HEK293T (cell line): ENCODE measurements around the gene PSMB7.

Experiments used
- CTCF ChIA-PET: fragments of 350-600 bp; formaldehyde crosslinking; extraction: SDS; loops from one replicate; lab custom pipeline; 2021; ENCODE audit warnings: antibody characterized with exemption, inconsistent platforms; lab: Yijun Ruan, JAX
- POLR2A ChIA-PET: fragments of 350-600 bp; formaldehyde crosslinking; extraction: SDS; loops from one replicate; lab custom pipeline; 2020; ENCODE audit warnings: antibody characterized with exemption, inconsistent platforms; lab: Yijun Ruan, JAX
- DNase-seq: peaks from one replicate; pipeline ENCODE4 v3.0.0; 2012; ENCODE audit warnings: mixed read lengths; ENCODE audit errors: extremely low spot score
- ARNT ChIP-seq: fragments of 450-650 bp; IDR thresholded peaks from 2 replicates; pipeline ENCODE4 v1.6.1; 2017; ENCODE audit warnings: mild to moderate bottlenecking
- BHLHE40 ChIP-seq: fragments of 450-650 bp; IDR thresholded peaks from 2 replicates; pipeline ENCODE4 v1.6.1; 2016; ENCODE audit warnings: mild to moderate bottlenecking, moderate library complexity, borderline replicate concordance
- CTBP1 ChIP-seq: fragments of 450-650 bp; IDR thresholded peaks from 2 replicates; pipeline ENCODE4 v1.6.1; 2016; ENCODE audit warnings: borderline replicate concordance
- ELF4 ChIP-seq: fragments of 450-650 bp; IDR thresholded peaks from 2 replicates; pipeline ENCODE4 v1.6.1; 2017; ENCODE audit warnings: antibody characterized with exemption
- FOXA1 ChIP-seq: fragments of 450-650 bp; IDR thresholded peaks from 2 replicates; pipeline ENCODE4 v1.6.1; 2016; ENCODE audit warnings: mild to moderate bottlenecking
- FOXK2 ChIP-seq: fragments of 450-650 bp; IDR thresholded peaks from 2 replicates; pipeline ENCODE4 v1.6.1; 2016; ENCODE audit warnings: mild to moderate bottlenecking
- FOXM1 ChIP-seq: fragments of 450-650 bp; IDR thresholded peaks from 2 replicates; pipeline ENCODE4 v1.6.1; 2017; ENCODE audit warnings: mild to moderate bottlenecking, borderline replicate concordance
- HDGF ChIP-seq: fragments of 450-650 bp; IDR thresholded peaks from 2 replicates; pipeline ENCODE4 v1.6.1; 2017; ENCODE audit warnings: antibody characterized with exemption, borderline replicate concordance
- L3MBTL2 ChIP-seq: fragments of 450-650 bp; conservative IDR thresholded peaks from 2 replicates; pipeline ENCODE4 v1.6.1; 2016; ENCODE audit warnings: mild to moderate bottlenecking
- LEF1 ChIP-seq: fragments of 450-650 bp; IDR thresholded peaks from 2 replicates; pipeline ENCODE4 v1.6.1; 2017; ENCODE audit warnings: mild to moderate bottlenecking, borderline replicate concordance
- NFRKB ChIP-seq: fragments of 450-650 bp; IDR thresholded peaks from 2 replicates; pipeline ENCODE4 v1.6.1; 2016; ENCODE audit warnings: mild to moderate bottlenecking, moderate library complexity
- PKNOX1 ChIP-seq: fragments of 450-650 bp; IDR thresholded peaks from 2 replicates; pipeline ENCODE4 v1.6.1; 2016
- SP1 ChIP-seq: fragments of 450-650 bp; IDR thresholded peaks from 2 replicates; pipeline ENCODE4 v1.6.1; 2017
- SUZ12 ChIP-seq: fragments of 450-650 bp; IDR thresholded peaks from 2 replicates; pipeline ENCODE4 v1.6.1; 2016; ENCODE audit warnings: mild to moderate bottlenecking
- TARDBP ChIP-seq: fragments of 450-650 bp; IDR thresholded peaks from 2 replicates; pipeline ENCODE4 v1.6.1; 2016
- ZNF384 ChIP-seq: fragments of 450-650 bp; IDR thresholded peaks from 2 replicates; pipeline ENCODE4 v1.6.1; 2016

Gene PSMB7

DNA sequence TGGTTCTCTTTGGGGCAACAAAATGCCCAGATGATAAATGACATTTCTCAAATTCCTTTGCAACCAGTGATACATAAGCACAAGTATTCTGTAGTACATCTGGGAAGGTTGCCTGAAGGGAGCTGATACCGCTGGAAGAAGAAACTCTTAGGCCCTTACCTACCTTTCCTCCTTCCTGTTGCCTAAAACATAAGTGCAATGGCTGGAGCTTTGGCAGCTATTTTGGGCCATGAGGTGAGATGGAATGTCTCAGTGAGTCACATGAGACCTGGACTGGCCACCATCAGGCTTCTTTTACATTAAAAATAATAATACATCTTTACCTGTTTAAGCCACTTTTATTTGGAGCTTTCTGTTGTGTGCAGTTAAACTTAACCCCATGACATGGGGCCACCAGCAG, 23.8 kb upstream of the PSMB7 start:
- DNase-seq: no peak
- POLR2A ChIA-PET: no interaction called here
- TF ChIP-seq L3MBTL2: no peak
- no peak for TF ChIP-seq TARDBP
- no peak for TF ChIP-seq SUZ12
- TF ChIP-seq FOXK2: no peak
- TF ChIP-seq FOXM1: no peak
- TF ChIP-seq FOXA1: no peak
- CTCF ChIA-PET: no interaction called here

- no peak for DNase-seq
- ChIA-PET CTCF (no interaction called here), POLR2A (no interaction called here)
- no peak for TF ChIP-seq ZNF384
- no peak for TF ChIP-seq ARNT
- TF ChIP-seq TARDBP: no peak
- no peak for TF ChIP-seq ELF4
- TF ChIP-seq SP1: no peak
- no peak for TF ChIP-seq SUZ12
- no peak for TF ChIP-seq BHLHE40
- no peak for TF ChIP-seq HDGF
- no peak for TF ChIP-seq FOXK2
- TF ChIP-seq CTBP1: no peak
- TF ChIP-seq NFRKB: no peak
- TF ChIP-seq FOXM1: no peak
- no peak for TF ChIP-seq PKNOX1
- TF ChIP-seq FOXA1: no peak
- no peak for TF ChIP-seq LEF1
- no peak for TF ChIP-seq L3MBTL2
Observed at GRCh38 chr9:124438091-124438490, 22.8 kb upstream of the PSMB7 start.

DNA sequence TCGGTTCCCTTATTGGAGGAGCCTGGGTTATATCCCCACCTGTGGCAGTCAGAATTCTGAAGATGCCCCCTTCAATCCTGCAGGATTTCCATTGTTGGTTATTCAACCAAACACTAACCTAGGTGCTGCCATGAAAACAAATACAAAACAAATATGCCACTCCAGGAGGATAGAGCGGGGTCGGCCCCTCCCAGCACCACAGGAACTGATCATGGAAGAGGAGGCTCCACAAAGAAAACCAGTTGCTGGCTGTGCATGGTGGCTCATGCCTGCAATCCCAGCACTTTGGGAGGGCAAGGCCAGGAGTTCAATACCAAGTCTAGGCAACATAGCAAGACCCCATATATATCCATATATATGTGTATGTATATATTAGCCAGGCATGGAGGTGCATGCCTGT, 21.8 kb upstream of the PSMB7 start:
- TF ChIP-seq BHLHE40: no peak
- TF ChIP-seq HDGF: no peak
- TF ChIP-seq FOXA1: no peak
- no peak for TF ChIP-seq CTBP1
- no peak for TF ChIP-seq ARNT
- no peak for TF ChIP-seq PKNOX1
- TF ChIP-seq ELF4: no peak
- no peak for TF ChIP-seq SP1
- TF ChIP-seq TARDBP: no peak
- TF ChIP-seq NFRKB: no peak
- no peak for TF ChIP-seq FOXM1
- TF ChIP-seq FOXK2: no peak
- no peak for TF ChIP-seq ZNF384
- no peak for TF ChIP-seq L3MBTL2
- no peak for TF ChIP-seq SUZ12
- TF ChIP-seq LEF1: no peak
- no peak for DNase-seq
- ChIA-PET CTCF (no interaction called here), POLR2A (no interaction called here)

DNA sequence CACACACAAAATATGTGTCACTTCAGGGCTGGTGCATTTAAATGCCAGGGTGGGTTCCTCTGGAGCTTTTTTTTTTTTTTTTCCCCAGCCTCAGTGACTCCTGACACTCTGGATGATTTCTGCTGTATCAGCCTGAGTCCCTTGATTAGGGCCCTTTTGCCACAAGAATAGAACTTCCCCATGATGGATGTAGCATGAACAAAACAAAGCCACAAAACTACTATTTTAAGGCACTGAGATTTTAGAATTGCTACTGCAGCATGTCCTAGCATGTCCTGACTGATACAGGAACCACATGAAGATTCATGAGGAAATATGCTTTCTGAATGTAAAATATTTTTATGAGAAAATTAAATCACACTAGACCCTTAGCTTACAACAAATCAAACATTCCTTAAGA, 21.1 kb upstream of the PSMB7 start:
- ChIA-PET POLR2A (no interaction called here), CTCF (no interaction called here)
- DNase-seq: no peak
- no peak for TF ChIP-seq ELF4
- TF ChIP-seq ZNF384: no peak
- no peak for TF ChIP-seq NFRKB
- no peak for TF ChIP-seq FOXM1
- no peak for TF ChIP-seq BHLHE40
- no peak for TF ChIP-seq SUZ12
- TF ChIP-seq FOXA1: no peak
- no peak for TF ChIP-seq HDGF
- TF ChIP-seq SP1: no peak
- TF ChIP-seq ARNT: no peak
- TF ChIP-seq FOXK2: no peak
- no peak for TF ChIP-seq L3MBTL2
- no peak for TF ChIP-seq LEF1
- no peak for TF ChIP-seq CTBP1
- no peak for TF ChIP-seq PKNOX1
- TF ChIP-seq TARDBP: no peak

DNA sequence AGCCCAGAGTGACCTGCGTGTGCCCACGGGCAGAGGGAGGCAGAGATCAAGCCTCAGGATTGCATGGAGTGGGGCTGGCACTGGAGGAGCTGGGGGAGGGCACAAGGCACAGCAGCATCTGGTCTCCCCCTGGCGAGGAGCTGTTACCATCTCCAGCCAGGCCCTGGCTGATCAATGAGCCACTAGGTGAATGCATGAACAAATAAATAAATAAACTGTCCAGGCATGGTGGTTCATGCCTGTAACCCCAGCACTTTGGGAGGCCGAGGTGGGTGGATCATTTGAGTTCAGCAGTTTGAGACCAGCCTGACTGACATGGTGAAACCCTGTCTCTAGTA, 14.3 kb upstream of the PSMB7 start:
- no peak for TF ChIP-seq HDGF
- no peak for TF ChIP-seq NFRKB
- TF ChIP-seq ZNF384: no peak
- no peak for TF ChIP-seq SUZ12
- no peak for TF ChIP-seq L3MBTL2
- CTCF ChIA-PET: interaction anchor here (0.6 to 0.9 kb wide), 2 partner anchors 10 to 14 kb away, joined by 3 to 4 read pairs; no protein-coding TSS in a partner anchor
- DNase-seq: no peak
- POLR2A ChIA-PET: no interaction called here

GRCh38 chr9:124428751-124429529, 13.7 kb upstream of the PSMB7 start:
- ChIA-PET CTCF (interaction anchor here (0.6 to 0.9 kb wide), 2 partner anchors 9 to 14 kb away, joined by 3 to 4 read pairs; no protein-coding TSS in a partner anchor), POLR2A (no interaction called here)
- no peak for DNase-seq

More at GRCh38 chr9:124428751-124429529, 13.7 kb upstream of the PSMB7 start:
- no peak for TF ChIP-seq CTBP1
- TF ChIP-seq SP1: no peak
- TF ChIP-seq FOXK2: no peak
- TF ChIP-seq L3MBTL2: no peak
- TF ChIP-seq ELF4: no peak
- TF ChIP-seq BHLHE40: no peak
- TF ChIP-seq LEF1: no peak
- TF ChIP-seq ARNT: no peak
